ENCODE measurements around the gene GINM1.
A peak's percentile ranks its signal among the peaks of the same experiment; 100 is the strongest.

GINM1 gene

GRCh38 chr6:149563203-149563927 lies 2.8 kb upstream of the GINM1 start:
- Histone ChIP-seq H3K4me3 (ENCODE audit: low read length) (no peak overlapping the region), H3K9me3 (ENCODE audit: control insufficient read depth, low read length) (no peaks in the 10 kb centered on the region), H3K36me3 (ENCODE audit: control insufficient read depth, insufficient read depth, low read length) (no peaks in the 10 kb centered on the region), H3K9ac (ENCODE audit: low read length) (no peak overlapping the region), H3K27me3 (ENCODE audit: control insufficient read depth, insufficient read depth, low read length) (no peaks in the 10 kb centered on the region), H3K4me1 (ENCODE audit: control insufficient read depth, insufficient read depth, low read length) (peaks cover 5% of the 10 kb centered on the region)

GRCh38 chr6:149563928-149564325 lies 2.2 kb upstream of the GINM1 start:
- H3K9me3 ChIP-seq (ENCODE audit: control insufficient read depth, low read length), result no peaks in the 10 kb centered on the region
- H3K4me1 ChIP-seq (ENCODE audit: control insufficient read depth, insufficient read depth, low read length), result peaks cover 5% of the 10 kb centered on the region
- no peaks in the 10 kb centered on the region for H3K36me3 ChIP-seq (ENCODE audit: control insufficient read depth, insufficient read depth, low read length)
- no peaks in the 10 kb centered on the region for H3K27me3 ChIP-seq (ENCODE audit: control insufficient read depth, insufficient read depth, low read length)
- no peak overlapping the region for H3K9ac ChIP-seq (ENCODE audit: low read length)
- H3K4me3 ChIP-seq (ENCODE audit: low read length), result no peak overlapping the region

DNA sequence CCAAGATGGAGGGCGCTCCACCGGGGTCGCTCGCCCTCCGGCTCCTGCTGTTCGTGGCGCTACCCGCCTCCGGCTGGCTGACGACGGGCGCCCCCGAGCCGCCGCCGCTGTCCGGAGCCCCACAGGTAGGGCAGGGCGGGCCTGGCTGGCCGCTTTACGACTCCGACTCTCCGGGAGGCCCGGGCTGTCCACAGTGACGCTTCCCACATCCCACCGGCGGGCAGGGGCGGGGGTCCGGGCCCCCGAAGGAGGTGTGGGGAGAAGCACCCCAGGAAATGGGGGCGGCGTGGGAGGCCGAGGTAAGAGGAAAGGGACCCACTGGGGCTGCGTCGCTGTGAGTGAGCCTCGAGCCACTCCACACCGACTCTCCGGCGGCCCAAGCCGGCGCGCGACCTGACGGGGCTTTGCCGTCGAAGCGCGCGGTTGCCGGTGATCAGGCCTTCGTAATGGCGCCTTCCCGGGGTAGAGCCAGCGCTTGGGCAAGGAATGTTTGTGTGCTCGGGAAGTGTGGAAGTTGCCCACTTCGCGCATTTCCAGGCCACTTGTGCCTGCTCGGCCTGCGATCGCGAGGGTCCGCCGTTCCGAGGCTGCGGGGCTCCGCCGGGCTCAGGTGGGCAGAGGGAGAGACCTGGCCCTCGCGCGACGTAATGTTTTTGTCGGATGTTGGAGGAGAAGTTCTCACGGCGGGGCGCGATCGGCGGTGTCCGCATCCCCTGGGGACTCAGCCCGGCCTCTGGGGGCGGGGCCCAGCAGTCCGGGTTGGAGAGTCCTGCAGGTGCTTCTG lies 427 bp downstream of the GINM1 start:
- no peaks in the 10 kb centered on the region for H3K36me3 ChIP-seq (ENCODE audit: control insufficient read depth, insufficient read depth, low read length)
- H3K9me3 ChIP-seq (ENCODE audit: control insufficient read depth, low read length), result no peaks in the 10 kb centered on the region
- no peaks in the 10 kb centered on the region for H3K27me3 ChIP-seq (ENCODE audit: control insufficient read depth, insufficient read depth, low read length)
- H3K4me1 ChIP-seq (ENCODE audit: control insufficient read depth, insufficient read depth, low read length), result peaks cover 5% of the 10 kb centered on the region
- H3K9ac ChIP-seq (ENCODE audit: low read length), result peak overlapping the region; percentile 95
- peak overlapping the region; percentile 71 for H3K4me3 ChIP-seq (ENCODE audit: low read length)

GRCh38 chr6:149567194-149567586 lies 1.0 kb downstream of the GINM1 start:
- Histone ChIP-seq H3K4me1 (ENCODE audit: control insufficient read depth, insufficient read depth, low read length) (peaks cover 5% of the 10 kb centered on the region), H3K9me3 (ENCODE audit: control insufficient read depth, low read length) (no peaks in the 10 kb centered on the region), H3K27me3 (ENCODE audit: control insufficient read depth, insufficient read depth, low read length) (no peaks in the 10 kb centered on the region), H3K36me3 (ENCODE audit: control insufficient read depth, insufficient read depth, low read length) (no peaks in the 10 kb centered on the region), H3K9ac (ENCODE audit: low read length) (peak overlapping the region; percentile 95), H3K4me3 (ENCODE audit: low read length) (peak overlapping the region; percentile 71)

- Histone ChIP-seq H3K36me3 (ENCODE audit: control insufficient read depth, insufficient read depth, low read length) (no peaks in the 10 kb centered on the region), H3K4me3 (ENCODE audit: low read length) (no peak overlapping the region), H3K9ac (ENCODE audit: low read length) (no peak overlapping the region), H3K4me1 (ENCODE audit: control insufficient read depth, insufficient read depth, low read length) (peaks cover 5% of the 10 kb centered on the region), H3K9me3 (ENCODE audit: control insufficient read depth, low read length) (no peaks in the 10 kb centered on the region), H3K27me3 (ENCODE audit: control insufficient read depth, insufficient read depth, low read length) (no peaks in the 10 kb centered on the region)
Measured at GRCh38 chr6:149567945-149568585, 1.9 kb downstream of the GINM1 start.

- Histone ChIP-seq H3K36me3 (ENCODE audit: control insufficient read depth, insufficient read depth, low read length) (no peaks in the 10 kb centered on the region), H3K9ac (ENCODE audit: low read length) (no peak overlapping the region), H3K9me3 (ENCODE audit: control insufficient read depth, low read length) (no peaks in the 10 kb centered on the region), H3K4me1 (ENCODE audit: control insufficient read depth, insufficient read depth, low read length) (no peaks in the 10 kb centered on the region), H3K4me3 (ENCODE audit: low read length) (no peak overlapping the region), H3K27me3 (ENCODE audit: control insufficient read depth, insufficient read depth, low read length) (no peaks in the 10 kb centered on the region)
Measured at GRCh38 chr6:149580880-149581279, 14.7 kb downstream of the GINM1 start.

- no peaks in the 10 kb centered on the region for H3K9me3 ChIP-seq (ENCODE audit: control insufficient read depth, low read length)
- H3K36me3 ChIP-seq (ENCODE audit: control insufficient read depth, insufficient read depth, low read length), result no peaks in the 10 kb centered on the region
- no peaks in the 10 kb centered on the region for H3K27me3 ChIP-seq (ENCODE audit: control insufficient read depth, insufficient read depth, low read length)
- H3K4me1 ChIP-seq (ENCODE audit: control insufficient read depth, insufficient read depth, low read length), result no peaks in the 10 kb centered on the region
- H3K4me3 ChIP-seq (ENCODE audit: low read length), result no peak overlapping the region
- no peak overlapping the region for H3K9ac ChIP-seq (ENCODE audit: low read length)
Measured at GRCh38 chr6:149581349-149581748, 15.2 kb downstream of the GINM1 start.

DNA sequence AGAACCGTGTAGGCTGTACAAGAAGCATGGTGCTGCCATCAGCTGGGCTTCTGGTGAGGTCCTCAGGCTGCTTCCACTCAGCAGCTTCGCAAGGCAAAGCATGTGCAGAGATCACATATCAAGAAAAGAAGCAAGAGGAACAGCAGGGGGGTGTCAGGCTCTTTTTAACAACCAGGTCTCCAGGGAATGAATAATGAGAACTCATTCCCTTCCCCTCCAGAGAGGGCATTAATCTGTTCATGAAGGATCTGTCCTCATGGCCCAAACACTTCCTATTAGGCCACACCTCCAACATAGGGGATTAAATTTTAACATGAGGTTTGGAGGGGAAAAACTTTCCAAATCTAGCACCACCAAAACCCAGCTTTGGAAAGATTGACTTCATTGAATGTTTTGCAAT lies 20.0 kb downstream of the GINM1 start:
- Histone ChIP-seq H3K36me3 (ENCODE audit: control insufficient read depth, insufficient read depth, low read length) (no peaks in the 10 kb centered on the region), H3K4me1 (ENCODE audit: control insufficient read depth, insufficient read depth, low read length) (no peaks in the 10 kb centered on the region), H3K9me3 (ENCODE audit: control insufficient read depth, low read length) (no peaks in the 10 kb centered on the region), H3K27me3 (ENCODE audit: control insufficient read depth, insufficient read depth, low read length) (no peaks in the 10 kb centered on the region), H3K4me3 (ENCODE audit: low read length) (no peak overlapping the region), H3K9ac (ENCODE audit: low read length) (no peak overlapping the region)

DNA sequence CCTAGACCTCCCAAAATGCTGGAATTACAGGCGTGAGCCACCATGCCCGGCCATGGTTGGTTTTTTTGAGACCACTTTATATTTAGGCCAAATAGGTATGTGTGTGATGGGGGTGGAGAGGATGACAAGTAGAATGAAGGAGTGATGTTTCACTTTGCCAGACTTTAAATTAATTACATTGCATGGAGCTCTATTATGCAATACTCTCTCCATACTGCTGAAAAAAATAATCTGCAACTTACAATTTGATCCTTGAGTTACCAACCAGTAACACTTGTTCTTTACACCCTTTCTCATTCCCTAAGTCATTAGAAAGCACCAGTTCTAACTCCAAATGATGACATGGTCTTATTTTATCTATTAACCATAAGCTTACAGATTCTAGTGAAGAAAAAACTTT lies 26.8 kb downstream of the GINM1 start:
- H3K36me3 ChIP-seq (ENCODE audit: control insufficient read depth, insufficient read depth, low read length), result no peaks in the 10 kb centered on the region

GRCh38 chr6:149593408-149593807 lies 27.2 kb downstream of the GINM1 start:
- H3K4me3 ChIP-seq (ENCODE audit: low read length), result no peak overlapping the region
- no peaks in the 10 kb centered on the region for H3K27me3 ChIP-seq (ENCODE audit: control insufficient read depth, insufficient read depth, low read length)
- H3K4me1 ChIP-seq (ENCODE audit: control insufficient read depth, insufficient read depth, low read length), result no peaks in the 10 kb centered on the region
- H3K9ac ChIP-seq (ENCODE audit: low read length), result no peak overlapping the region
- no peaks in the 10 kb centered on the region for H3K9me3 ChIP-seq (ENCODE audit: control insufficient read depth, low read length)
- H3K36me3 ChIP-seq (ENCODE audit: control insufficient read depth, insufficient read depth, low read length), result no peaks in the 10 kb centered on the region

More for the DNA sequence above, 26.8 kb downstream of the GINM1 start:
- Histone ChIP-seq H3K4me1 (ENCODE audit: control insufficient read depth, insufficient read depth, low read length) (no peaks in the 10 kb centered on the region), H3K9ac (ENCODE audit: low read length) (no peak overlapping the region), H3K27me3 (ENCODE audit: control insufficient read depth, insufficient read depth, low read length) (no peaks in the 10 kb centered on the region), H3K9me3 (ENCODE audit: control insufficient read depth, low read length) (no peaks in the 10 kb centered on the region), H3K4me3 (ENCODE audit: low read length) (no peak overlapping the region)

GRCh38 chr6:149600508-149600907 lies 34.3 kb downstream of the GINM1 start:
- no peaks in the 10 kb centered on the region for H3K4me1 ChIP-seq (ENCODE audit: control insufficient read depth, insufficient read depth, low read length)
- H3K9ac ChIP-seq (ENCODE audit: low read length), result no peak overlapping the region
- H3K27me3 ChIP-seq (ENCODE audit: control insufficient read depth, insufficient read depth, low read length), result no peaks in the 10 kb centered on the region
- no peaks in the 10 kb centered on the region for H3K36me3 ChIP-seq (ENCODE audit: control insufficient read depth, insufficient read depth, low read length)
- no peaks in the 10 kb centered on the region for H3K9me3 ChIP-seq (ENCODE audit: control insufficient read depth, low read length)
- no peak overlapping the region for H3K4me3 ChIP-seq (ENCODE audit: low read length)

GRCh38 chr6:149608381-149608982 lies 42.3 kb downstream of the GINM1 start:
- Histone ChIP-seq H3K4me1 (ENCODE audit: control insufficient read depth, insufficient read depth, low read length) (peaks cover 9% of the 10 kb centered on the region), H3K4me3 (ENCODE audit: low read length) (no peak overlapping the region), H3K9ac (ENCODE audit: low read length) (no peak overlapping the region), H3K27me3 (ENCODE audit: control insufficient read depth, insufficient read depth, low read length) (no peaks in the 10 kb centered on the region), H3K36me3 (ENCODE audit: control insufficient read depth, insufficient read depth, low read length) (no peaks in the 10 kb centered on the region), H3K9me3 (ENCODE audit: control insufficient read depth, low read length) (no peaks in the 10 kb centered on the region)

Data from mucosa of stomach (tissue), 1 donor.